Spleen (tissue), 11 donors: ENCODE data around the gene COL9A3. TPM values are rescaled to one million over a fixed set of nuclear protein-coding genes. Genes with fewer than 3 reads are reported as not detected.

Experiments
- DNase-seq: peaks from one replicate; pipeline ENCODE4 v3.0.0-alpha.2; 2020
- H3K27ac ChIP-seq, 8 donors: fragments of 200-600 bp; sonication (generic) in 7 of 8; 1 replicate in 4 of 8; 2 replicates in 4 of 8; pipeline versions ENCODE4 v1.5.0 to v1.8.0; 2016 to 2021; ENCODE audit warnings: inconsistent platforms in 4 of 8, mild to moderate bottlenecking in 4 of 8, moderate library complexity in 1 of 8
- H3K27me3 ChIP-seq, 7 donors: fragments of 200-600 bp; sonication (generic) in 6 of 7; replicated peaks in 1 of 7; 1 replicate in 4 of 7; 2 replicates in 3 of 7; pipeline versions ENCODE4 v1.5.0 to v1.8.0; 2016 to 2021; ENCODE audit warnings: inconsistent platforms in 3 of 7, mild to moderate bottlenecking in 1 of 7
- H3K36me3 ChIP-seq, 6 donors: fragments of 200-600 bp; sonication (generic) in 5 of 6; 1 replicate in 4 of 6; 2 replicates in 2 of 6; pipeline versions ENCODE4 v1.5.0 to v1.8.0; 2016 to 2021; ENCODE audit warnings: inconsistent platforms in 2 of 6
- H3K4me1 ChIP-seq, 6 donors: fragments of 200-600 bp; sonication (generic) in 5 of 6; 1 replicate in 3 of 6; 2 replicates in 3 of 6; pipeline versions ENCODE4 v1.5.0 to v1.8.0; 2016 to 2021; ENCODE audit warnings: inconsistent platforms in 3 of 6
- H3K4me3 ChIP-seq, 8 donors: fragments of 200-600 bp; sonication (generic) in 7 of 8; 1 replicate in 4 of 8; 2 replicates in 4 of 8; pipeline versions ENCODE4 v1.5.0 to v1.8.0; 2016 to 2021; ENCODE audit warnings: inconsistent platforms in 4 of 8, mild to moderate bottlenecking in 4 of 8, moderate library complexity in 2 of 8
- H3K9me3 ChIP-seq, 8 donors: fragments of 200-600 bp; sonication (generic) in 7 of 8; 1 replicate in 4 of 8; 2 replicates in 4 of 8; pipeline versions ENCODE4 v1.5.0 to v1.8.0; 2016 to 2021; ENCODE audit warnings: inconsistent platforms in 4 of 8
- POLR2A ChIP-seq, 3 donors: fragments of 450-650 bp; IDR thresholded peaks; one replicate each; pipeline ENCODE4 v1.5.1; 2017; ENCODE audit warnings: antibody characterized with exemption in 3 of 3, mild to moderate bottlenecking in 1 of 3
- POLR2AphosphoS5 ChIP-seq, 3 donors: sonication (generic); formaldehyde crosslinking; IDR thresholded peaks; one replicate each; pipeline ENCODE4 v1.5.1; 2017; ENCODE audit warnings: antibody characterized with exemption in 3 of 3
- WGBS, 5 donors: extraction: QIAGEN DNeasy Blood & Tissue Kit in 3 of 5; methylation state at CpG; one replicate each; pipeline versions ENCODE4 v1.1.5 to v1.1.7; 2013 to 2018; 5-methylcytosine and 5-hydroxymethylcytosine counted together
- intact Hi-C: fragments of 100-400 bp; cut with DNase I; formaldehyde crosslinking; loops from one replicate; pipeline ENCODE4 v1.15.0; 2023; ENCODE audit warnings: low total_unique reads
- polyA plus RNA-seq, 3 donors: library from polyadenylated mRNA; stranded (reverse); fragments of 200-250 nt; gene quantifications; one replicate each; pipeline ENCODE4 v1.2.1, GENCODE V29; 2013
- total RNA-seq, 7 donors: library from RNA; depleted of rRNA in 3 of 7; stranded (reverse); fragments of >200 nt in 3 of 7; fragmentation: NEBNext Ultra II Directional in 4 of 7; extraction: Animal tissue kit (Norgen Biotek cat#: 25700) in 4 of 7; gene quantifications; one replicate each; pipeline versions ENCODE4 v1.1.0 to v1.2.1, GENCODE V29; 2016 to 2021
- TF ChIP-seq, protein P1 (sequence below), 11 experiments: fragments of 200-600 bp in 7 of 11; fragments of 450-650 bp in 4 of 11; sonication (generic) in 4 of 11; IDR thresholded peaks in 8 of 11; conservative IDR thresholded peaks in 3 of 11; 1 replicate in 7 of 11; 2 replicates in 4 of 11; pipeline versions ENCODE4 v1.4.0 to v1.8.0; 2016 to 2021; ENCODE audit warnings: antibody characterized with exemption in 11 of 11, inconsistent platforms in 4 of 11, mild to moderate bottlenecking in 1 of 11
- donor health status: healthy with polysubstance abuse.
- donor health status: DM: no; HTN: no; CAD: no; lungs with moderate emphysema.
- donor health status: DM: no; HTN: no; CAD: no.
- donor health status: Bipolar disorder and iron deficiency.
- donor health status: healthy.
- donor health status: DM: no; HTN: no; CAD: no.
- donor health status: DM: yes; HTN: yes; CAD: no.

COL9A3 gene
- total and polyA plus RNA-seq, 10 donors = 1.2 to 16.7 (median 11.1) TPM

DNA sequence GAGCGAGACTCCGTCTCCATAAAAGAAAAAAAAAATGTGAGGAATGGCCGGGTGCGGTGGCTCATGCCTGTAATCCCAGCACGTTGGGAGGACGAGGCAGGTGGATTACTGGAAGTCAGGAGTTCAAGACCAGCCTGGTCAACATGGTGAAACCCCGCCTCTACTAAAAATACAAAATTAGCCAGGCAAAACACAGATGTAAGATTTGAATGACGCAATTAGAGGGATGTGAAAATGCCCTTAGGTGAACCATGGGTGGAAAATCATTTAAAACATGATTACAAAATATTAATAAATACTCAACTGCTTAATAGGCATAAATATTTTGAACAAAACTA, 20.9 kb downstream of the COL9A3 start:
- intact Hi-C loops = no loop called here
- Histone ChIP-seq H3K9me3 (no peaks in the 10 kb centered on the region), H3K27me3 (peaks cover 0 to 14% (median 0%) of the 10 kb centered on the region in 7 donors), H3K4me3 (no peak overlapping the region), H3K4me1 (peaks cover under 1 to 48% (median 26%) of the 10 kb centered on the region in 6 donors), H3K27ac (peak overlapping the region in 5 of 8 donors; percentile 49 to 80 (median 57)), H3K36me3 (peaks cover 0 to 30% (median 0%) of the 10 kb centered on the region in 6 donors)
- 65 to 78% (median 71%) methylated on average over 8 of the region's 8 CpGs for WGBS, 5 donors
- no peak for TF ChIP-seq POLR2A (IDR thresholded peaks at IDR 0.05)
- TF ChIP-seq, protein P1, sequence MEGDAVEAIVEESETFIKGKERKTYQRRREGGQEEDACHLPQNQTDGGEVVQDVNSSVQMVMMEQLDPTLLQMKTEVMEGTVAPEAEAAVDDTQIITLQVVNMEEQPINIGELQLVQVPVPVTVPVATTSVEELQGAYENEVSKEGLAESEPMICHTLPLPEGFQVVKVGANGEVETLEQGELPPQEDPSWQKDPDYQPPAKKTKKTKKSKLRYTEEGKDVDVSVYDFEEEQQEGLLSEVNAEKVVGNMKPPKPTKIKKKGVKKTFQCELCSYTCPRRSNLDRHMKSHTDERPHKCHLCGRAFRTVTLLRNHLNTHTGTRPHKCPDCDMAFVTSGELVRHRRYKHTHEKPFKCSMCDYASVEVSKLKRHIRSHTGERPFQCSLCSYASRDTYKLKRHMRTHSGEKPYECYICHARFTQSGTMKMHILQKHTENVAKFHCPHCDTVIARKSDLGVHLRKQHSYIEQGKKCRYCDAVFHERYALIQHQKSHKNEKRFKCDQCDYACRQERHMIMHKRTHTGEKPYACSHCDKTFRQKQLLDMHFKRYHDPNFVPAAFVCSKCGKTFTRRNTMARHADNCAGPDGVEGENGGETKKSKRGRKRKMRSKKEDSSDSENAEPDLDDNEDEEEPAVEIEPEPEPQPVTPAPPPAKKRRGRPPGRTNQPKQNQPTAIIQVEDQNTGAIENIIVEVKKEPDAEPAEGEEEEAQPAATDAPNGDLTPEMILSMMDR (IDR thresholded peaks at IDR 0.05 in 8 of 11, conservative IDR thresholded peaks at IDR 0.05 in 3 of 11) = no peak
- no peak for TF ChIP-seq POLR2AphosphoS5 (IDR thresholded peaks at IDR 0.05)
- peak; percentile 15 for DNase-seq

DNA sequence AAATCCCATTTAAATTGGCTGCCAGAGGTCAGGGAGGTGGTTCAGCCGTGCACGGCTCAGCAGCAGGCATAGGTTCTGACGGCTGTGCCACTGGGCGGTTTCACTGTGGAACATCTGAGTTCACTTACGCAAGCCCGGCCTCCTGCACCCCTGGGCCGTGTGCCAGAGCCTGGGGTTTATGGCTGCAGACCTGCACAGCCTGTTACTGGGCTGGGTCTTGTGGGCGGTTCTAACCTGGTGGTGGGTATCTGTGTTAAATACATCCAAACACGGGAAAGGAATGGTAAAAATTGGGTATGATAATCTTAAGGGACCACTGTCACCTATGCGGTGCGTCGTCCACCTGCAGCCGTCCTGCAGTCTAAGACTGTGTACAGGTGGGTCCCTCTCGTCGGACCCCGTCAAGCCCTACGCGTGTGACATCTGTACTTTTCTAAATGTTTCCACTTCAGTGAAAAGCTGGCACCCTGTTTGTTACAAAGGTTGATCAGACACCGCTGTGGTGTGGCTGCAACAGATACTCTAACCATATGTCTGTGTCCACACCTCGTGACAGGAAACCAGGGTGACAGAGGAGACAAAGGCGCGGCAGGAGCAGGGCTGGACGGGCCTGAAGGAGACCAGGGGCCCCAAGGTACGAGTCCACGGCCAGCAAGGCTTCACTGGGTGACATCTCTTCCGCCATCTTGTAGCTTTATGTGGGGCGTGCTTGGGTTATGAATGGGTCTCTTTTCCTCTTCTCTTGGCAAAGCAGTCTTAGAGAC, 21.5 kb downstream of the COL9A3 start:
- DNase-seq = peak; percentile 86
- WGBS, 5 donors = 57 to 72% (median 62%) methylated on average over 27 of the region's 27 CpGs

DNA sequence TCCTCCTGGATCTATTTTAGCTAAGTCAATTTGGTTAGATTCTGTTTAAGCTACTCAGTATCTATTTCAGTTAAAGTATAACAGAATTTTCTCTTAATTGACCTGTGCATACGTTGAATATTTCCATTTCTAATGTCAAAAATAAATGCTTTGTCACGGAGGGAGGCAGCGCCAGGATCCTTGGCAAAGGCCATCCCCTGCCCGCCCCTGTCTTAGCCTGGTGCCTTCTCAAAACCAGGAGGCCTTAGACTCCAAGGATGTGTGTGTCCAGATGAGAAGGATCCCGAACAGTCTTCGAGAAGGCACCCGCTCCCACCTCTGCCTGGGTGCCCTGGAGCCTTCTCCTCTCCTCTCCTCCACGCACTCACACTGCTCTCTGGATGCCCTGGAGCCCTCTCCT, 22.4 kb downstream of the COL9A3 start:
- H3K27me3 ChIP-seq = peaks cover 0 to 14% (median 0%) of the 10 kb centered on the region in 7 donors
- H3K4me3 ChIP-seq = no peak overlapping the region
- peaks cover 0 to 30% (median 0%) of the 10 kb centered on the region in 6 donors for H3K36me3 ChIP-seq
- TF ChIP-seq, protein P1 (IDR thresholded peaks at IDR 0.05 in 8 of 11, conservative IDR thresholded peaks at IDR 0.05 in 3 of 11) = no peak
- TF ChIP-seq POLR2A (IDR thresholded peaks at IDR 0.05) = no peak
- no peak overlapping the region for H3K27ac ChIP-seq
- no peak for DNase-seq
- H3K4me1 ChIP-seq = peaks cover 0 to 32% (median 18%) of the 10 kb centered on the region in 6 donors
- WGBS, 5 donors = 86 to 96% (median 92%) methylated on average over 8 of the region's 8 CpGs
- no peaks in the 10 kb centered on the region for H3K9me3 ChIP-seq
- intact Hi-C loops = no loop called here

More for the DNA sequence above, 21.5 kb downstream of the COL9A3 start:
- Histone ChIP-seq H3K36me3 (peaks cover 0 to 30% (median 0%) of the 10 kb centered on the region in 6 donors), H3K27ac (peak overlapping the region in 5 of 8 donors; percentile 49 to 80 (median 57)), H3K4me1 (peaks cover 0 to 42% (median 21%) of the 10 kb centered on the region in 6 donors), H3K27me3 (peaks cover 0 to 14% (median 0%) of the 10 kb centered on the region in 7 donors), H3K9me3 (no peaks in the 10 kb centered on the region), H3K4me3 (no peak overlapping the region)
- intact Hi-C loops = no loop called here
- TF ChIP-seq, protein P1 (IDR thresholded peaks at IDR 0.05 in 8 of 11, conservative IDR thresholded peaks at IDR 0.05 in 3 of 11) = no peak
- TF ChIP-seq POLR2A (IDR thresholded peaks at IDR 0.05) (no peak), POLR2AphosphoS5 (IDR thresholded peaks at IDR 0.05) (peak in 2 of 3 donors; percentile 45 to 58)

DNA sequence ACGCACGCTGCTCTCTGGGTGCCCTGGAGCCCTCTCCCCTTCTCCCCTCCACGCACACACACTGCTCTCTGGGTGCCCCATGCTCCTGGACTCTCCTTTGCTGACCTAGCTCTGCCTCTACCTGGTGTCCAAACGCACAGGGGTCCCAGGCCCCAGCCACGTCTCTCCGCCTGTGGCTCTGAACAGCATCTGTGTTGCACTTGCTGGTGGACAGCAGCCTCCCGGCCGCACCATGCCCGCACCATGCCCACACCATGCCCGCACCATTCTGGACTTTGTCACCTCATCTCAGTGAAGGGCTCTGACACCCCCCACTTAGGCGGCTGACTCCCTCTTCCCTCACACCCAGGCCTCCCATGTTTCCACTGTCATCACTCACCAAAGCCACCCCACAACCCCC, 23.0 kb downstream of the COL9A3 start:
- Histone ChIP-seq H3K27ac (no peak overlapping the region), H3K4me1 (peaks cover 0 to 31% (median 17%) of the 10 kb centered on the region in 6 donors), H3K27me3 (peaks cover 0 to 14% (median 0%) of the 10 kb centered on the region in 7 donors), H3K36me3 (peaks cover 0 to 30% (median 0%) of the 10 kb centered on the region in 6 donors), H3K4me3 (no peak overlapping the region), H3K9me3 (no peaks in the 10 kb centered on the region)
- no peak for TF ChIP-seq POLR2A (IDR thresholded peaks at IDR 0.05)
- TF ChIP-seq, protein P1 (IDR thresholded peaks at IDR 0.05 in 8 of 11, conservative IDR thresholded peaks at IDR 0.05 in 3 of 11) = no peak
- TF ChIP-seq POLR2AphosphoS5 (IDR thresholded peaks at IDR 0.05) = no peak
- intact Hi-C loops = no loop called here
- WGBS, 5 donors = 84 to 97% (median 92%) methylated on average over 11 of the region's 11 CpGs
- DNase-seq = no peak
